ENCODE data around the gene STK24. TPM values are rescaled to one million over a fixed set of nuclear protein-coding genes. Genes with fewer than 3 reads are reported as not detected.

STK24 gene
- total RNA-seq, 1 experiment from 2014 or later = 51.2 TPM

DNA sequence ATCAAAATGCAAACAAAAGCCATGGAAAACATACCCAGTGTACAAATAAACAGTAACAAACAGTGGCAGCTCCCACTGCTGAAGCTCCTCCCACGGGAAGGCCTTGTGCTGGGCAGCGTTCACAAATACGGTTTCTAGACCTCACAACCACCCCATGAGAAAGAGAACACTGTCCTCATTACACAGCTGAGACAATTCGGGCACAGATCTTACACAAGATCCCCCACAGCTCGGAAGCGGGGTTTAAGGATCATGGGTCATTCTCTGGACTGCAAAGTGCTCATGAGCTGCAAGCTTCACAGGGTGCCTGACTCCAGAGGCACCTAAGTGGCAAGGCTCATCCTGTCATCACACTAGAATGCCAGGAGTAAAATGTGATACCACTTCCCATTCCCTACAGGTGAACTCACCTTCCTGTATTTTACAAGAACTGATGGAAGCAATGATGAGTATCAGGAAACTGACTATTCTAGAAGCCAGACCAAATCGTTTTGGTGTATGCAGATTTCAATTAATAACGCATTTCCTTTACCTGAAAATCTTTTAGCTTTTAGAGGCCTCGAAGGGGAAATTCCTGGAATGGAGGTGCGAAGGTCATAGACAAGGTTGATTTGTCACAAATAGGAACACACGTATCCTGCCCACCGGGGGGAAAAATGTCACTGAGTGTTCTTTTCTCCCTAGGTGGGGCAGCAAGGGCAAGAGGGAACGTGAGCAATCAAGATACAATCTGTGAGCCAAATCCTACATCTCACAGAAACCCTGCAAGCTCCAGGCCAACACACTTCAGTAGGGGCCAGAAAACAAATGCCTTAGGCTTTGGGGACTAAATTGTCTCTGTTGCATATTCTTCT, 41.2 kb downstream of the STK24 start:
- DNase-seq = no peak
- no TSS peak for BruUV-seq (replicated peaks)
- Mint-ChIP-seq H3K9me3 (ENCODE audit: low read depth, unreplicated experiment) (no peaks in the 10 kb centered on the region), H3K4me3 (ENCODE audit: low read depth, unreplicated experiment) (no peak overlapping the region), H3K27ac (ENCODE audit: unreplicated experiment) (no peak overlapping the region), H3K36me3 (ENCODE audit: insufficient read depth, unreplicated experiment) (peaks cover 15% of the 10 kb centered on the region), H3K4me1 (ENCODE audit: low read depth, unreplicated experiment) (peaks cover 22% of the 10 kb centered on the region), H3K27me3 (ENCODE audit: unreplicated experiment) (no peaks in the 10 kb centered on the region)
- intact Hi-C loops (cut with micrococcal nuclease; ENCODE audit: unreplicated experiment) = no loop called here
- CTCF ChIA-PET = no interaction called here
- no peak for TF ChIP-seq CTCF (IDR thresholded peaks at IDR 0.05; ENCODE audit: unreplicated experiment)

DNA sequence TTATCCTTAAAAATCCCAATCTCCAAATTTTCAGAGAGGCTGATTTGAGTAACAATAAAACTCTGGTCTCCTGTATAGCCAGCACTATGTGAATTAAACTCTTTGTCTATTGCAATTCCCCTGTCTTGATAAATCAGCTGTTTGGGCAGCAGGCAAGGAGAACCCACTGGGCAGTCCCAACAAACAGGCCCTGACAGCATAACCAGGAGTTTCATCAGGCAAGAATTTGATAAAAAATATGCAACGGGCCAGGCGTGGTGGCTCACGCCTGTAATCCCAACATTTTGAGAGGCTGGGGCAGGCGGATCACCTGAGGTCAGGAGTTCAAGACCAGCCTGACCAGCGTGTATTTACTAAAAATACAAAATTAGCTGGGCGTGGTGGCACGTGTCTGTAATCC, 42.1 kb downstream of the STK24 start:
- H3K4me3 Mint-ChIP-seq (ENCODE audit: low read depth, unreplicated experiment) = no peak overlapping the region
- no peaks in the 10 kb centered on the region for H3K27me3 Mint-ChIP-seq (ENCODE audit: unreplicated experiment)
- H3K4me1 Mint-ChIP-seq (ENCODE audit: low read depth, unreplicated experiment) = peaks cover 22% of the 10 kb centered on the region
- no peaks in the 10 kb centered on the region for H3K9me3 Mint-ChIP-seq (ENCODE audit: low read depth, unreplicated experiment)
- no peak for DNase-seq
- TF ChIP-seq CTCF (IDR thresholded peaks at IDR 0.05; ENCODE audit: unreplicated experiment) = no peak
- CTCF ChIA-PET = interaction anchor here (0.8 kb wide), 1 partner anchor 138 kb away, joined by 3 read pairs; no protein-coding TSS in a partner anchor
- H3K27ac Mint-ChIP-seq (ENCODE audit: unreplicated experiment) = no peak overlapping the region
- intact Hi-C loops (cut with micrococcal nuclease; ENCODE audit: unreplicated experiment) = no loop called here
- H3K36me3 Mint-ChIP-seq (ENCODE audit: insufficient read depth, unreplicated experiment) = peaks cover 20% of the 10 kb centered on the region
- no TSS peak for BruUV-seq (replicated peaks)

GRCh38 chr13:98533912-98534311, 43.0 kb downstream of the STK24 start:
- no peak overlapping the region for H3K4me3 Mint-ChIP-seq (ENCODE audit: low read depth, unreplicated experiment)
- no peaks in the 10 kb centered on the region for H3K27me3 Mint-ChIP-seq (ENCODE audit: unreplicated experiment)
- peaks cover 22% of the 10 kb centered on the region for H3K4me1 Mint-ChIP-seq (ENCODE audit: low read depth, unreplicated experiment)
- intact Hi-C loops (cut with micrococcal nuclease; ENCODE audit: unreplicated experiment) = no loop called here
- CTCF ChIA-PET = interaction anchor here (0.8 kb wide), 1 partner anchor 139 kb away, joined by 3 read pairs; no protein-coding TSS in a partner anchor
- no peak for DNase-seq
- no peaks in the 10 kb centered on the region for H3K9me3 Mint-ChIP-seq (ENCODE audit: low read depth, unreplicated experiment)
- TF ChIP-seq CTCF (IDR thresholded peaks at IDR 0.05; ENCODE audit: unreplicated experiment) = no peak
- H3K27ac Mint-ChIP-seq (ENCODE audit: unreplicated experiment) = no peak overlapping the region
- BruUV-seq (replicated peaks) = no TSS peak
- H3K36me3 Mint-ChIP-seq (ENCODE audit: insufficient read depth, unreplicated experiment) = peaks cover 20% of the 10 kb centered on the region

GRCh38 chr13:98532254-98532653, 44.7 kb downstream of the STK24 start:
- H3K27me3 Mint-ChIP-seq (ENCODE audit: unreplicated experiment) = no peaks in the 10 kb centered on the region
- no peak overlapping the region for H3K27ac Mint-ChIP-seq (ENCODE audit: unreplicated experiment)
- CTCF ChIA-PET = no interaction called here
- no peak overlapping the region for H3K4me3 Mint-ChIP-seq (ENCODE audit: low read depth, unreplicated experiment)
- peaks cover 22% of the 10 kb centered on the region for H3K4me1 Mint-ChIP-seq (ENCODE audit: low read depth, unreplicated experiment)
- BruUV-seq (replicated peaks) = no TSS peak
- no peak for TF ChIP-seq CTCF (IDR thresholded peaks at IDR 0.05; ENCODE audit: unreplicated experiment)
- H3K36me3 Mint-ChIP-seq (ENCODE audit: insufficient read depth, unreplicated experiment) = peaks cover 20% of the 10 kb centered on the region
- intact Hi-C loops (cut with micrococcal nuclease; ENCODE audit: unreplicated experiment) = no loop called here
- H3K9me3 Mint-ChIP-seq (ENCODE audit: low read depth, unreplicated experiment) = no peaks in the 10 kb centered on the region
- no peak for DNase-seq

Data from Calu3 (cell line).